ENCODE data around the gene MTHFD2L. TPM values are rescaled to one million over a fixed set of nuclear protein-coding genes. Genes with fewer than 3 reads are reported as not detected.

Gene MTHFD2L
- total RNA-seq, 1 experiment from 2014 or later = 9.4 TPM

- TF ChIP-seq, protein P1, sequence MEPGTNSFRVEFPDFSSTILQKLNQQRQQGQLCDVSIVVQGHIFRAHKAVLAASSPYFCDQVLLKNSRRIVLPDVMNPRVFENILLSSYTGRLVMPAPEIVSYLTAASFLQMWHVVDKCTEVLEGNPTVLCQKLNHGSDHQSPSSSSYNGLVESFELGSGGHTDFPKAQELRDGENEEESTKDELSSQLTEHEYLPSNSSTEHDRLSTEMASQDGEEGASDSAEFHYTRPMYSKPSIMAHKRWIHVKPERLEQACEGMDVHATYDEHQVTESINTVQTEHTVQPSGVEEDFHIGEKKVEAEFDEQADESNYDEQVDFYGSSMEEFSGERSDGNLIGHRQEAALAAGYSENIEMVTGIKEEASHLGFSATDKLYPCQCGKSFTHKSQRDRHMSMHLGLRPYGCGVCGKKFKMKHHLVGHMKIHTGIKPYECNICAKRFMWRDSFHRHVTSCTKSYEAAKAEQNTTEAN (CRISPR knock-in tag; IDR thresholded peaks at IDR 0.05) = no peak
- TF ChIP-seq, protein P2, sequence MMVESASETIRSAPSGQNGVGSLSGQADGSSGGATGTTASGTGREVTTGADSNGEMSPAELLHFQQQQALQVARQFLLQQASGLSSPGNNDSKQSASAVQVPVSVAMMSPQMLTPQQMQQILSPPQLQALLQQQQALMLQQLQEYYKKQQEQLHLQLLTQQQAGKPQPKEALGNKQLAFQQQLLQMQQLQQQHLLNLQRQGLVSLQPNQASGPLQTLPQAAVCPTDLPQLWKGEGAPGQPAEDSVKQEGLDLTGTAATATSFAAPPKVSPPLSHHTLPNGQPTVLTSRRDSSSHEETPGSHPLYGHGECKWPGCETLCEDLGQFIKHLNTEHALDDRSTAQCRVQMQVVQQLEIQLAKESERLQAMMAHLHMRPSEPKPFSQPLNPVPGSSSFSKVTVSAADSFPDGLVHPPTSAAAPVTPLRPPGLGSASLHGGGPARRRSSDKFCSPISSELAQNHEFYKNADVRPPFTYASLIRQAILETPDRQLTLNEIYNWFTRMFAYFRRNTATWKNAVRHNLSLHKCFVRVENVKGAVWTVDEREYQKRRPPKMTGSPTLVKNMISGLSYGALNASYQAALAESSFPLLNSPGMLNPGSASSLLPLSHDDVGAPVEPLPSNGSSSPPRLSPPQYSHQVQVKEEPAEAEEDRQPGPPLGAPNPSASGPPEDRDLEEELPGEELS (CRISPR knock-in tag; IDR thresholded peaks at IDR 0.05) = no peak
- TF ChIP-seq TP53 (CRISPR knock-in tag; IDR thresholded peaks at IDR 0.05) (no peak), GABPB1 (CRISPR knock-in tag; IDR thresholded peaks at IDR 0.05) (no peak), ZNF396 (CRISPR knock-in tag; IDR thresholded peaks at IDR 0.05; ENCODE audit: borderline replicate concordance) (no peak), GRHL2 (CRISPR knock-in tag; IDR thresholded peaks at IDR 0.05; ENCODE audit: insufficient replicate concordance, severe bottlenecking) (no peak), NR1H2 (CRISPR knock-in tag; IDR thresholded peaks at IDR 0.05) (no peak)
These were observed 161.6 kb downstream of the MTHFD2L start (continued) for GRCh38 chr4:74319470-74319869.

- CTCF ChIA-PET = interaction anchor here (0.7 to 3.7 kb wide), 12 partner anchors 13 to 473 kb away, joined by 3 to 13 read pairs (median 3); no protein-coding TSS in a partner anchor
- Mint-ChIP-seq H3K27ac (no peak overlapping the region), H3K4me3 (no peak overlapping the region), H3K4me1 (peaks cover 21% of the 10 kb centered on the region), H3K27me3 (ENCODE audit: low read depth) (no peaks in the 10 kb centered on the region), H3K9me3 (no peaks in the 10 kb centered on the region), H3K36me3 (no peaks in the 10 kb centered on the region)
- POLR2A ChIA-PET = no interaction called here
- DNase-seq (ENCODE audit: low spot score) (peak; percentile 52), ATAC-seq (peak; percentile 95)
- TF ChIP-seq ZNF138 (CRISPR knock-in tag; conservative IDR thresholded peaks at IDR 0.05) = no peak
- TF ChIP-seq, protein P3, sequence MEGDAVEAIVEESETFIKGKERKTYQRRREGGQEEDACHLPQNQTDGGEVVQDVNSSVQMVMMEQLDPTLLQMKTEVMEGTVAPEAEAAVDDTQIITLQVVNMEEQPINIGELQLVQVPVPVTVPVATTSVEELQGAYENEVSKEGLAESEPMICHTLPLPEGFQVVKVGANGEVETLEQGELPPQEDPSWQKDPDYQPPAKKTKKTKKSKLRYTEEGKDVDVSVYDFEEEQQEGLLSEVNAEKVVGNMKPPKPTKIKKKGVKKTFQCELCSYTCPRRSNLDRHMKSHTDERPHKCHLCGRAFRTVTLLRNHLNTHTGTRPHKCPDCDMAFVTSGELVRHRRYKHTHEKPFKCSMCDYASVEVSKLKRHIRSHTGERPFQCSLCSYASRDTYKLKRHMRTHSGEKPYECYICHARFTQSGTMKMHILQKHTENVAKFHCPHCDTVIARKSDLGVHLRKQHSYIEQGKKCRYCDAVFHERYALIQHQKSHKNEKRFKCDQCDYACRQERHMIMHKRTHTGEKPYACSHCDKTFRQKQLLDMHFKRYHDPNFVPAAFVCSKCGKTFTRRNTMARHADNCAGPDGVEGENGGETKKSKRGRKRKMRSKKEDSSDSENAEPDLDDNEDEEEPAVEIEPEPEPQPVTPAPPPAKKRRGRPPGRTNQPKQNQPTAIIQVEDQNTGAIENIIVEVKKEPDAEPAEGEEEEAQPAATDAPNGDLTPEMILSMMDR (IDR thresholded peaks at IDR 0.05) = peak; percentile 26; the same call in 1 of the 2 replicates
- 0 out of 2 replicates have a peak, but pooled peaks have one; percentile 29 for TF ChIP-seq ZNF423 (CRISPR knock-in tag; IDR thresholded peaks at IDR 0.05)
These were observed 162.7 kb downstream of the MTHFD2L start for GRCh38 chr4:74320559-74321118.

DNA sequence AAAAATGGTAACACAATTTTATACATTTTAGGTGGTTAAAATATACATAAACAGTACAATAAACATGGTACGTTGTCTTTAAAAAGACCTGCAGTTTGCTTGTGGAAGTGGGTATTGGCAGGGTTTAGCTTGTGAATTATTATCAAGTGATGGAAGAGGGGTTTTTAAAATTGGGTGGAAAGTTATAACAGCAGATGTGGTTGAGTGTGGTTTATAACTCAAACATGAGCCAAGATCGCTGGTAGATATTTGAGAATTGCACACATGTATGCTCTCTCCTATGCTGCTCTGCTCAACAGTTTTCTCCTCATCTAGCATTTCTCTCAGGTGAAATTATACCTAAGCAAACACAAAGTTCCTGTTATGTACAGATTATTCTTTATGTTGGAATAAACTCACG, 164.4 kb downstream of the MTHFD2L start:
- Mint-ChIP-seq H3K9me3 (no peaks in the 10 kb centered on the region), H3K27ac (no peak overlapping the region), H3K36me3 (no peaks in the 10 kb centered on the region), H3K27me3 (ENCODE audit: low read depth) (no peaks in the 10 kb centered on the region), H3K4me1 (peaks cover 18% of the 10 kb centered on the region), H3K4me3 (no peak overlapping the region)
- ATAC-seq = no peak
- ChIA-PET CTCF (interaction anchor here (2.2 to 2.7 kb wide), 2 partner anchors 133 to 349 kb away, joined by 8 to 11 read pairs; no protein-coding TSS in a partner anchor), POLR2A (no interaction called here)
- no peak for DNase-seq (ENCODE audit: low spot score)
- TF ChIP-seq ZNF219 (CRISPR knock-in tag; IDR thresholded peaks at IDR 0.05; ENCODE audit: borderline replicate concordance) (no peak), GTF2I (CRISPR knock-in tag; conservative IDR thresholded peaks at IDR 0.05) (no peak), TCF7 (CRISPR knock-in tag; IDR thresholded peaks at IDR 0.05; ENCODE audit: low read depth) (no peak), GRHL2 (CRISPR knock-in tag; IDR thresholded peaks at IDR 0.05; ENCODE audit: insufficient replicate concordance, severe bottlenecking) (no peak), CDX4 (CRISPR knock-in tag; IDR thresholded peaks at IDR 0.05; ENCODE audit: borderline replicate concordance) (no peak)
- TF ChIP-seq, protein P4, sequence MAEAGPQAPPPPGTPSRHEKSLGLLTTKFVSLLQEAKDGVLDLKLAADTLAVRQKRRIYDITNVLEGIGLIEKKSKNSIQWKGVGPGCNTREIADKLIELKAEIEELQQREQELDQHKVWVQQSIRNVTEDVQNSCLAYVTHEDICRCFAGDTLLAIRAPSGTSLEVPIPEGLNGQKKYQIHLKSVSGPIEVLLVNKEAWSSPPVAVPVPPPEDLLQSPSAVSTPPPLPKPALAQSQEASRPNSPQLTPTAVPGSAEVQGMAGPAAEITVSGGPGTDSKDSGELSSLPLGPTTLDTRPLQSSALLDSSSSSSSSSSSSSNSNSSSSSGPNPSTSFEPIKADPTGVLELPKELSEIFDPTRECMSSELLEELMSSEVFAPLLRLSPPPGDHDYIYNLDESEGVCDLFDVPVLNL (CRISPR knock-in tag; IDR thresholded peaks at IDR 0.05; ENCODE audit: borderline replicate concordance, low read depth) = no peak
- TF ChIP-seq, protein P5, sequence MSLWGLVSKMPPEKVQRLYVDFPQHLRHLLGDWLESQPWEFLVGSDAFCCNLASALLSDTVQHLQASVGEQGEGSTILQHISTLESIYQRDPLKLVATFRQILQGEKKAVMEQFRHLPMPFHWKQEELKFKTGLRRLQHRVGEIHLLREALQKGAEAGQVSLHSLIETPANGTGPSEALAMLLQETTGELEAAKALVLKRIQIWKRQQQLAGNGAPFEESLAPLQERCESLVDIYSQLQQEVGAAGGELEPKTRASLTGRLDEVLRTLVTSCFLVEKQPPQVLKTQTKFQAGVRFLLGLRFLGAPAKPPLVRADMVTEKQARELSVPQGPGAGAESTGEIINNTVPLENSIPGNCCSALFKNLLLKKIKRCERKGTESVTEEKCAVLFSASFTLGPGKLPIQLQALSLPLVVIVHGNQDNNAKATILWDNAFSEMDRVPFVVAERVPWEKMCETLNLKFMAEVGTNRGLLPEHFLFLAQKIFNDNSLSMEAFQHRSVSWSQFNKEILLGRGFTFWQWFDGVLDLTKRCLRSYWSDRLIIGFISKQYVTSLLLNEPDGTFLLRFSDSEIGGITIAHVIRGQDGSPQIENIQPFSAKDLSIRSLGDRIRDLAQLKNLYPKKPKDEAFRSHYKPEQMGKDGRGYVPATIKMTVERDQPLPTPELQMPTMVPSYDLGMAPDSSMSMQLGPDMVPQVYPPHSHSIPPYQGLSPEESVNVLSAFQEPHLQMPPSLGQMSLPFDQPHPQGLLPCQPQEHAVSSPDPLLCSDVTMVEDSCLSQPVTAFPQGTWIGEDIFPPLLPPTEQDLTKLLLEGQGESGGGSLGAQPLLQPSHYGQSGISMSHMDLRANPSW (CRISPR knock-in tag; conservative IDR thresholded peaks at IDR 0.05; ENCODE audit: low read depth) = no peak
- TF ChIP-seq, protein P6, sequence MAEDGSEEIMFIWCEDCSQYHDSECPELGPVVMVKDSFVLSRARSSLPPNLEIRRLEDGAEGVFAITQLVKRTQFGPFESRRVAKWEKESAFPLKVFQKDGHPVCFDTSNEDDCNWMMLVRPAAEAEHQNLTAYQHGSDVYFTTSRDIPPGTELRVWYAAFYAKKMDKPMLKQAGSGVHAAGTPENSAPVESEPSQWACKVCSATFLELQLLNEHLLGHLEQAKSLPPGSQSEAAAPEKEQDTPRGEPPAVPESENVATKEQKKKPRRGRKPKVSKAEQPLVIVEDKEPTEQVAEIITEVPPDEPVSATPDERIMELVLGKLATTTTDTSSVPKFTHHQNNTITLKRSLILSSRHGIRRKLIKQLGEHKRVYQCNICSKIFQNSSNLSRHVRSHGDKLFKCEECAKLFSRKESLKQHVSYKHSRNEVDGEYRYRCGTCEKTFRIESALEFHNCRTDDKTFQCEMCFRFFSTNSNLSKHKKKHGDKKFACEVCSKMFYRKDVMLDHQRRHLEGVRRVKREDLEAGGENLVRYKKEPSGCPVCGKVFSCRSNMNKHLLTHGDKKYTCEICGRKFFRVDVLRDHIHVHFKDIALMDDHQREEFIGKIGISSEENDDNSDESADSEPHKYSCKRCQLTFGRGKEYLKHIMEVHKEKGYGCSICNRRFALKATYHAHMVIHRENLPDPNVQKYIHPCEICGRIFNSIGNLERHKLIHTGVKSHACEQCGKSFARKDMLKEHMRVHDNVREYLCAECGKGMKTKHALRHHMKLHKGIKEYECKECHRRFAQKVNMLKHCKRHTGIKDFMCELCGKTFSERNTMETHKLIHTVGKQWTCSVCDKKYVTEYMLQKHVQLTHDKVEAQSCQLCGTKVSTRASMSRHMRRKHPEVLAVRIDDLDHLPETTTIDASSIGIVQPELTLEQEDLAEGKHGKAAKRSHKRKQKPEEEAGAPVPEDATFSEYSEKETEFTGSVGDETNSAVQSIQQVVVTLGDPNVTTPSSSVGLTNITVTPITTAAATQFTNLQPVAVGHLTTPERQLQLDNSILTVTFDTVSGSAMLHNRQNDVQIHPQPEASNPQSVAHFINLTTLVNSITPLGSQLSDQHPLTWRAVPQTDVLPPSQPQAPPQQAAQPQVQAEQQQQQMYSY (CRISPR knock-in tag; IDR thresholded peaks at IDR 0.05) = no peak
